Measurements from ENCODE around the gene CNDP2.
"Not testable (repeated sequence)": the region's sequence is repeated elsewhere in the genome, so short reads cannot be mapped to it uniquely, and the experiment has no call there.

CNDP2 gene

GRCh38 chr18:74518456-74519295 lies 22.5 kb downstream of the CNDP2 start:
- DNase-seq (ENCODE audit: low spot score), result no peak

DNA sequence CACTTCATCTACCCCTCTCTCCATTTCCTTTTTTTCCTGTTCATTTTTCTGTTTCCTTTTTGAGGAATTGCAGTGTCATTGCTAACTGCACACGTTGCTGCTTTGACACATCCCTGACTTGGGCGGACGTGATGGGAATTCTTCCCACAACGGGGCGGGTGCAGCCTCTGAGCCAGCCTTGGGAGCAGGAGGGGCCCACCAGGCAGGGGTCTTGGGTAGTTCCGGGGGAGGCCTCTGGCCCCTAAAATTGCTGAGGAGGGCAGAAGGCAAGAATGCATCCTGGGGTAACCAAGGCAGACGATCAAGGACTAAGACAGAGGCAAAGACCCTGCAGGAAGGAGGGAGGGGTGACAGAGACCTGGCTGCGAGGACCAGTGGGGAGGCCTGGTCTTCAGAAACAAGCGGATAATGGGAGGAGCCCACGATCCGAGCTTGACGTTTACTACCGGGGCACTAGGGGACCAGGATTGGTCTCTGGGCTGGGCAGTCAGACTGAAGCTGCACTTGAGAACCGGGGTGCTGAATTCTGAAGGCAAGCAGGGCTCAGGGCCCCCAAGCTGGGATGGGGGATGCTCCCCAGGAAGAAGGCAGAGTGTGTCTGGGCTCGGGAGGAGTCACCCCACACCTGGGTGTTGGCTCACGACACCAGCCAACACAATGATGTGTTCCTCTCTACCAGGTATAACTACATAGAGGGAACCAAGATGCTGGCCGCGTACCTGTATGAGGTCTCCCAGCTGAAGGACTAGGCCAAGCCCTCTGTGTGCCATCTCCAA lies 23.3 kb downstream of the CNDP2 start:
- no peak for DNase-seq (ENCODE audit: low spot score)

- no peak for DNase-seq (ENCODE audit: low spot score)
These were observed 24.1 kb downstream of the CNDP2 start for GRCh38 chr18:74520096-74520833.

DNA sequence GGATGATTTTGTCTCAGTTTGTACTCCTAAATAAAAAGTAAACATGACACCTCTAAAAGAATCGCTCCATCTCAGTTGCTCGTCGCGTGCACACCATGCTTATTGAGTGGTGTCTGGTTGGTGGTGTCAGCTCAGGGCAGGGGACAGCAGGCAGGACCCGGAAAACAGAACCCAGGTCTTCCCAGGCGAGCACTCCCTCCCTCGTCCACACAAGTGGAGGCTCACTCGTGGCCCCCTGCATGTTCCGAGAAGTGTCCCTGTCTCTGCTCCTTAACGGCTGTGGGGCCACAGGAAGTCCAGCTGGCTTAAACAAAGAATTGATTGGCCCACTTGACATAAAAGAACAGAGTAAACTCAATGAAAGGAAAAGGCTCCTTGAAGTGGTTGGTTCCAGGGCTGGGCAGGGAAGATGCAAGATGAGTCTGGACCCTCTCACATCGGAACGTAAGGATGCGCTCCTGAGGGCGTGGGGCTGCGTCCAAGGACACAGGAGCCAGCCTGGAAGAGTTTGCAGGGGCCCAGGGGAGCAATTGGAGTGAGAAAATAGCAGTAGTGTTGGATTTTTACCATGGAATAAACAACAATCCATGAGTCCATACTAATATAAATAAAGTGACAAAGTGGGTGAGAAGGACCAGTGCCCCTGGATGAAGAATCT lies 25.0 kb downstream of the CNDP2 start:
- no peak for DNase-seq (ENCODE audit: low spot score)

- DNase-seq (ENCODE audit: low spot score), result no peak
These were observed 26.7 kb downstream of the CNDP2 start for GRCh38 chr18:74522635-74523548.

DNA sequence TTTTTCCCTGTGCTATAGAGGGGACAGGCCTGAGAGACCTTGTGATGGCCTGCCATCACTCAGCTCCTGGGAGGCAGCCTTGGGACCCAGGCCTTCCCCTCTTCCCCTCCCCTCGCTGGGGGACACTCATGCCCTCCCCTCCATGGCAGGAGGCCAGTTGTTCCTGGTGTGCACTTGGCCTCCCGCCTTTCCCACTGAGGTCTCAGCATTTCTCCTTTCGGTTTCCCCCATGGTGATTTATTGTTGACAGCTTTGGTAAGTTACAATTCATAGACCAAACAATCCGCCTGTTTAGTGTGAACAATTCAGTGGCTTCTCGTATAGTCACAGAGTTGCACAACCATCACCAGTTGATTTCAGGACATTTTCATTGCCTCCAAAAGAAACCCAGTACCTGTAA lies 27.9 kb downstream of the CNDP2 start:
- DNase-seq (ENCODE audit: low spot score), result no peak

GRCh38 chr18:74524915-74525314 lies 28.8 kb downstream of the CNDP2 start:
- not testable (repeated sequence) for DNase-seq (ENCODE audit: low spot score)

DNA sequence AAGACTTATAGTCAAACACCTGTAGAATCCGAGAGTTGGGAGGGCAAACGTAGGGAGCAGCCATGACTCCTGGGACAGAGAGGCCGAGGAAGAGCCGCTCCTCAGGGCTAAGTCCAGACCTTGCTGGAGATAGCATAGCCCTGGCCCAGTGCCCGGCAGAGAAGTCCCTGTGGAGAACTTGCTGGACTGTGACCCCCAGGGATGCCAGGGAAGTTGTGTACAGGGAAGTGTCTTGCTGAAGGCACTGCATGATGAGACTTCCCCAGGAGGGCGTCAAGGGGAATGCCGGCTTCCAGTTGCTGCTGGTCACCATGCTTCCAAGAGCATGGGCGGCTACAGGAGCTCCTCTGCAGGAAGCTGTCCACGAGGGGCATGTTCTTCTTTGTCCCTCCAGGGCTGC lies 29.6 kb downstream of the CNDP2 start:
- no peak for DNase-seq (ENCODE audit: low spot score)

DNA sequence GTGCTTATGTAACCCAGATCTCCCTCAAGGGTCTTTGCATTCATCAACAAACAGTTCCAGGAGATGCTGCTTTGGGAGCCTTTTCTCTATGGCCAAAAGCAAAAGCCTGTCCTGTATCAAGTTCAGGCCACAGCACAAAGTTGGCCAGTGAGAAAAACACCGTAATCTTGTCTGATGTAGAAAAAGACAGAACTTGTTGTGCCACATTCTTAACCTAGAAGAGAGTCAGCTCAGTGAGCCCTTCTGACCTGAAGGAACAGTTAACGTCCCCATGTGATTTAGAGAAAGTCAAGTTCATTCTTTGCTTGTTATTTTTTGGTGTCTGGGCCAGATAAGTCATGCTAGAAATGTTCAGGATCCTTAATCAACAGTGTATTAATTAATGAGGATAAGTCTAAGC lies 30.3 kb downstream of the CNDP2 start:
- DNase-seq (ENCODE audit: low spot score), result no peak

- DNase-seq (ENCODE audit: low spot score), result no peak
These were observed 32.3 kb downstream of the CNDP2 start for GRCh38 chr18:74528478-74528877.

- DNase-seq (ENCODE audit: low spot score), result no peak
These were observed 32.8 kb downstream of the CNDP2 start for GRCh38 chr18:74528913-74529312.

GRCh38 chr18:74529378-74529777 lies 33.2 kb downstream of the CNDP2 start:
- DNase-seq (ENCODE audit: low spot score), result no peak

DNA sequence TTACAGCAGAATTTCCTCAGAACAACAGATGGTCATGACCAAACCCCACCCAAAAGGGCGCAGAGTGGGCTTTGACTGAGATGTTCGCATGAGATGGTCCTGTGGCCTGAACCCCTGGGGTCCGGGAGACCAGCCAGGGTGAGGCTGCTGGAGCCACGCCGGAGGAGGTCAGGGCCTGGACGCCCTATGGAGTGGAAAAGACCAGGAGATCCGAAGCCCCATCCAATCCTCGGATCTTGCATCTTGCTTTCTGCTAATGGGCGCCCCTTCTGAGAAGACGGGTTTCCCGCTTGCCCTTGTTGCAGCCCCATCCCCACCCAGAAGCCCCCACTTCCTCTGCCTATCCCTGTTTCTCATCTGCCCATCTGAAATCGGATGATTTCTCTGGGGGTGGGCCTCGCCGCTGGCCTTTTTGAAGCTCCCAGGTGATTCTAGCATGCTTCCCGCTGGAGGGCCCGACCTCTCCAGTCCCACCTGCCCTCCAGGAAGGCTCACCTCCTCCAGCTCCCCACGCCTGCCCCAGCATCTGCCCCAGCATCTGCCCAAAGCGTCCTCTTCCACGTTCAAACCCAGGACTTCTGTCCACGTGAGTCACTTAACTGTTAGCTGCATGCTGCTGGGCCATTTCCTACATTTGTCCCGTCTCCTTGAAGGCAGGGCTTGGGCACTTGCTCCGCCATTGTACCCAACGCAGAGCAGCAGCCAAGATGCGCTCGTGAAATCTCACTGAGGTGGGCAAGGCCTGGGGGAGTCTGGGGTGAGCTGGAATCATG lies 33.8 kb downstream of the CNDP2 start:
- DNase-seq (ENCODE audit: low spot score), result no peak

DNA sequence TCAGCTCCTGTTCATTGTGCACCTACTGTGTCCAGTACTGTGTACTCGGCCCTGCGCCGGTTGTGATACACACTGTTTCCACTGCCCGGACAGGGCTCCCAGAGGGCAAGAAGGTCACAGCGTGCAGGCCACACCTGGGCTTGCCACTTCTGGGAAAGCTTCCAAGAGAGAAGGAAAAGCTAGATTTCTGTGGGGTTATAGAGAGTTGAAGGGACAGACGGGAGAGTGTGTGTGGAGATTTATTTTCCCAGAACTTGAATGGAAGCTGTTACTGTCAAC lies 34.4 kb downstream of the CNDP2 start:
- no peak for DNase-seq (ENCODE audit: low spot score)

GRCh38 chr18:74531043-74531442 lies 34.9 kb downstream of the CNDP2 start:
- no peak for DNase-seq (ENCODE audit: low spot score)

DNA sequence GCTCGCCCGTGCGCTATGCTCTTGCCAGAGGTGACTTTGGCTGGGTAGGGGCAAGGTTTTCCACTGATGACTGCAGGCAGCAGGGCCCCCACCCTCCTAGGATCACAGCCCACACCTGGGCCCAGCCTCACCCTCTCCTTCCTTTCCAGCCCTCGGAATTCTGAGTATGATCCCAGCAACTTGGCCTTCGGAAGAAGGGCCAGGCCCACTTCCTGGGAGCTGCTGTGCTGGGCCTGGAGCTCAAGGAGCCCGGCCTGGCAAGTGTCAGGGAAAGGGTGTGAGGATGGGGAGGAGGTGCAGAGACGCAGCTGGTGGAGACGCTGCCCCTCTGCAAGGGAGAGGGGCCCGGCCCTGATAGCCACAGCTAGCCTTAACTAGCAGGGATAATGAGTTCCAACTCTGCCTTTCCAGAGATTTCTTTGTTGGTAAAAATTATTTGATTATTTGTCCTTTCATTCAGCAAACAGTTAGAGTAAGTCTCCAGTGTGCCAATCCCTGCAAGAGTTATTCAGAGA lies 36.4 kb downstream of the CNDP2 start:
- no peak for DNase-seq (ENCODE audit: low spot score)

DNA sequence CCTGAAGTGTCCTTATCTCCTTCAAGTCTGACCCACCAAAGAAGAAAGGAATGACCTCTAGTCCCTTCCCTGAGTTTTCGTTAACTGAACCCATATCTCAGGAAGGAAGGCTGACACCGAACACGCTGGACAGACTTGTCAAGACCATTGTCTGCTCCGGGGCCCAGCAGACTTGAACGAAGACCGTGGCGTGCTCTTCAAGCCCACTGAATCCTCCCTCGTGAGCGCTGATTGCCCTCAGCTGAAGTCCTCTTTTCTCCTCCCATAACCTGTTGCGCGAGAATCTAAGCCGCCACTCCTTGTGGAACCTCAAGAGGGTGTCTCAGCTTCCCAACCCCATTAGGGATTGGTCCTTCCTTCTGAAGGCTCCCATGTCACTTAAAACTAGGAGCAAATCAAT lies 37.5 kb downstream of the CNDP2 start:
- DNase-seq (ENCODE audit: low spot score), result no peak

GRCh38 chr18:74534150-74534969 lies 38.2 kb downstream of the CNDP2 start, which contains the start of gene CNDP1:
Gene CNDP1, plus strand, starts transcription at chr18:74534500. Its CDS starts 168 bp downstream, at chr18:74534668.
- no peak for DNase-seq (ENCODE audit: low spot score)

DNA sequence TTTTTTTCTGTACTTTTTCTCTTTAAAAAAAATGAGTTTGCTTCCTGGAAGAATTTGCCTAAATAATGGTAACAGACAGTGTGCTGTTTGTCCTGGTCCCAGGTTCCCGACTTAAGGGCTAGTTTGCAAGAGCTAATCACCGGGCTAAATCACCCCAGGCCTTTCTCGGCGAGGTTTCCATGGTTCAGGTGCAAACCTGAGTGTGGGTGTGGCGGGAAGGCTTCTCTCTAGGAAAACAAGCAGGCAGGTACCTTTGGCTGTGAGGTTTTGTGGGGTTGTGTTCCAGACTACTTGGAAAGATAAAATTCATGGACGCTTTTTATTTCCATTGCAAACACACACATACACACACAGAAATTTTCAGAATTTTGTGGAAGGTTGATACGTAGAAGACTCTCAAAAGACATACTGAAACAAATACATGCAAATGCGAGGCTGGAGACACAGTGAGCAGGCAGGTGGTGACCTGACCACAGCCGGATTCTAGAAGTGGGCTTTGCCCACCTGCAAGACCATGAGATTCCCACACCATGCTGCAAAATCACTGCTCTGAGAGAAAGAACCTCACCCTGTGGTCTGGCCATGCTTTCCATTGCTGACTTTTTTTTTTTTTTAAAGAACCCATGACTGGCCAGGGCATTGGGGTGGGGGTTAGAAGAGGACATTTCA lies 39.0 kb downstream of the CNDP2 start:
- no peak for DNase-seq (ENCODE audit: low spot score)

All from CD4-positive, alpha-beta T cell treated with Interleukin-6 at 100 ng/mL for 8 hours (primary cell).